Central memory CD8-positive, alpha-beta T cell (primary cell): Measurements from ENCODE around the gene CCT5.
"Not testable (repeated sequence)": the region's sequence is repeated elsewhere in the genome, so short reads cannot be mapped to it uniquely, and the experiment has no call there.

ENCODE experiments used
- ATAC-seq: fragments of 150-1000 bp; cut with Tn5 transposase; replicated peaks from 2 replicates; pipeline ENCODE4 v1.10.0; 2022; ENCODE audit warnings: mild to moderate bottlenecking, moderate FRiP score, moderate number of reproducible peaks; ENCODE audit not compliant: poor library complexity, severe bottlenecking; ENCODE audit errors: extremely low read depth
- DNase-seq, 2 donors: peaks; one replicate each; pipeline ENCODE4 v3.0.0; 2021; ENCODE audit warnings: low spot score in 2 of 2
- H3K27ac Mint-ChIP-seq: one replicate; pipeline ENCODE4 v1.8.0; 2022; ENCODE audit warnings: low read depth, mild to moderate bottlenecking, moderate library complexity, mixed read lengths
- H3K27me3 Mint-ChIP-seq: one replicate; pipeline ENCODE4 v1.8.0; 2022; ENCODE audit warnings: mixed read lengths
- H3K36me3 Mint-ChIP-seq: one replicate; pipeline ENCODE4 v1.8.0; 2022; ENCODE audit warnings: mild to moderate bottlenecking, moderate library complexity, mixed read lengths; ENCODE audit not compliant: insufficient read depth
- H3K4me1 Mint-ChIP-seq: one replicate; pipeline ENCODE4 v1.8.0; 2022; ENCODE audit warnings: mixed read lengths
- H3K4me3 Mint-ChIP-seq: one replicate; pipeline ENCODE4 v1.8.0; 2022; ENCODE audit warnings: mild to moderate bottlenecking, moderate library complexity, mixed read lengths
- H3K9me3 Mint-ChIP-seq: one replicate; pipeline ENCODE4 v1.8.0; 2022; ENCODE audit warnings: mixed read lengths

Gene CCT5

DNA sequence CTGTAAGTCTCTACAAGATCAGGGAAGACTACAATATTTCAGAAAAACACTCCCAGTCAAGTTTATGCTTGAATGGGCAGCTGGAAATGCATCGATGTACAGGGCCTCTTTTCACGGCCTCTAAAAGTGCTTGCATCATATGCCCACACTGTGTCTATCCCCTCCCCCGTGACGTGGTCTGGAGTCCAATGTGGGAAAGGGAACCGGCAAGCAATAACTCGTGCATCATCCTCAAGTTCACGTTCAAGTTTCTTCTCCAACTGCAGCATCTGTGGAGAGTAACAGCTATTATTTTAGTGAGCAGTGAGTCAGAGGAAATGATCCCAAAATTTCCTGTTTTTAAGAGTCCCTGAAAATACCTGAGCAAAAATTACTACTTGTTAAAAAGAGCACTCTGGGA is 22.7 kb upstream of the CCT5 start:
- no peak overlapping the region for H3K4me3 Mint-ChIP-seq
- no peak overlapping the region for H3K27ac Mint-ChIP-seq
- H3K27me3 Mint-ChIP-seq, result no peaks in the 10 kb centered on the region
- H3K36me3 Mint-ChIP-seq, result no peaks in the 10 kb centered on the region
- no peaks in the 10 kb centered on the region for H3K4me1 Mint-ChIP-seq
- ATAC-seq, result no peak
- H3K9me3 Mint-ChIP-seq, result peaks cover 12% of the 10 kb centered on the region
- no peak for DNase-seq

DNA sequence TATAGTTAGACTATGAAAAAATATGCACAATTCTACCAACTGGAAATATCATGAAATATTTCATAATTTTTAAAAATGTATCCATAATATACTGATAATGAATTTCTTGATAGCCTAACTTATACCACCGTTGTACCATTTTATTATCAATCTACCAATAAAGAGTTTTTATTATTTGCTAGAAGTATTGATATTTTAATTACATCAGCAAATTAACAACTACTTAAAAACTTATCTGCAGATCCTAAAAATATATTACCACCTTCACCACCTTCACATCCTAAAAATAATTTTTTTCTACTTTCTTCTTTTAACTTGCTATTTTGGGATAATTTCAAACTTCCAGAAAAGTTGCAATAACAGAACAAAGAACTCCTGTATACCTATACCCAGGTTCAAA is 21.8 kb upstream of the CCT5 start:
- H3K27ac Mint-ChIP-seq, result no peak overlapping the region
- DNase-seq (no peak), ATAC-seq (no peak)
- no peaks in the 10 kb centered on the region for H3K27me3 Mint-ChIP-seq
- H3K4me3 Mint-ChIP-seq, result no peak overlapping the region
- H3K4me1 Mint-ChIP-seq, result no peaks in the 10 kb centered on the region
- peaks cover 12% of the 10 kb centered on the region for H3K9me3 Mint-ChIP-seq
- H3K36me3 Mint-ChIP-seq, result no peaks in the 10 kb centered on the region

DNA sequence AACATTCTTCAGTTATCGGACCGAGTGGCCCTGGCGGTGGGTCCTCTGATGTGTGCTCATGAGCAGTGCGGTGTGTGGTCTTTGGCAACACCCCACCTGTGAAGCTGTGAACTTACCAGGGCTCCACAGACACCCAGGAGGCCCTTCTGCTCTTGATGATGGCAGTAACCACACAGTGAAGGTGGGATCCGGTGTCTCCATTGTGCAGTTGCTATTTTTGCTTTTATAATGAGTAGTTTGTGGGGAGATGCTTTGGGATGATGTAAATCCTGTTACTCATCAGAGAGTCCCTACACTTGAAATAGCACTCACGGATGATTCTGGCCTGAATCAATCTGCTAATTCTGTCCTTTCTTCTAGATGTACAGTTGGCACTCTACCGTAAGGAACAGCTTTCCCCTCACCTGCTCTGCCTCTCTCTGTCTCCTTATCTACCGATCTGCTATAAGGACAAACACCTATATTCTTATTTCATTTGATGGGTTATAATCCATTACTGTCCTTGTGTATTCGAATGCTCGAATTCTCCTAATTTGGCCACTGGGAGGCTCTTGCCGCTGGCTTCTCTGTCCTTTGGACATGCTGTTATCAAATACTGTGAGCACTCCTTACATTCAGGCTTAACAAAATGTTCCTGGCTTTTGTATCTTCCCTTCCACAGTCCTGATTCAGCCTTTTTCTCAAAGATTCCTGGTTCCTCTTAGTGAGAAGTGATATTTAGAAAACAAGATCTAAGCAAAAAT is 20.6 kb upstream of the CCT5 start:
- no peaks in the 10 kb centered on the region for H3K27me3 Mint-ChIP-seq
- DNase-seq (no peak), ATAC-seq (no peak)
- no peaks in the 10 kb centered on the region for H3K4me1 Mint-ChIP-seq
- peaks cover 12% of the 10 kb centered on the region for H3K9me3 Mint-ChIP-seq
- no peaks in the 10 kb centered on the region for H3K36me3 Mint-ChIP-seq
- no peak overlapping the region for H3K27ac Mint-ChIP-seq
- H3K4me3 Mint-ChIP-seq, result no peak overlapping the region

DNA sequence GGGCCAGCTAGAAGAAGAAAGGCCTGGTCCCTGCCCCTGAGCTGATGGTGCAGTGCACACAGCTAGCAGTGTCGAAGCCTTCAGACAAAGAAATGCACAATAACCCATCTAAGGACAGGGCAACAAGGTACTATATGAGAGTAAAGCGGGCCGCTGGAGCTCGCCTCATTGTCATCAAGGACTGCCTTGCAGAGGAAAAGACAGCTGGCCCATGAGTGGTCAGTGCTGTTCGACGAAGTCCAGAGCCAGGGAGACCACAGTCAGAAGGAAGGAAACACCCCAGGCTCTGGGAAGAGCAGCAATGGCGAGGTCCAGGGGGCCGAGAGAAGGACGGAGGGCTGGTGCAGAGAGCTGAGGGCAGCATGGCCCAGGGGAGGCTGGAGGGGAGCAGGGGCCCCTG is 17.7 kb upstream of the CCT5 start:
- DNase-seq, result no peak
- ATAC-seq, result no peak
- no peaks in the 10 kb centered on the region for H3K27me3 Mint-ChIP-seq
- H3K4me1 Mint-ChIP-seq, result no peaks in the 10 kb centered on the region
- H3K36me3 Mint-ChIP-seq, result peaks cover 5% of the 10 kb centered on the region
- H3K4me3 Mint-ChIP-seq, result no peak overlapping the region
- H3K9me3 Mint-ChIP-seq, result no peaks in the 10 kb centered on the region
- no peak overlapping the region for H3K27ac Mint-ChIP-seq

DNA sequence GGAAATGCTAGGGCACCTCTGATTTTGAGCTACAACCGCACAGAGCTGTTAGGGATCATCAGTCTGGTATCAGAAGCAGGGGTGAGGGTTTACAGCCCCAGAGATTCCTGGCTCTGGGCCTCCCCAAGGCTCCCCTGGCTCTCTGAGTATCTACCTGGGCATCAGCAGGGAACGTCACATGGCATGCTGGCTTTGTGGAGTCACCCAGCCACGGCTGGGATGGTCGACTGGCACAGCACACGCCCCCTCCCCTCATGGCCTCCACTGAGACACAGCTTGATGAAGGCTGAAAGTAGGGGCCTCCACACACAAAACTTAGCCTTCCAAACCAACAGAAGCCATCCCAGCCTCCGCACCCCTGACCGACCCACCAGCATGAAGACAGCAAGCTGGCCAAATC is 17.1 kb upstream of the CCT5 start:
- no peaks in the 10 kb centered on the region for H3K9me3 Mint-ChIP-seq
- DNase-seq (no peak), ATAC-seq (no peak)
- H3K4me1 Mint-ChIP-seq, result no peaks in the 10 kb centered on the region
- no peak overlapping the region for H3K27ac Mint-ChIP-seq
- H3K4me3 Mint-ChIP-seq, result no peak overlapping the region
- H3K27me3 Mint-ChIP-seq, result no peaks in the 10 kb centered on the region
- peaks cover 6% of the 10 kb centered on the region for H3K36me3 Mint-ChIP-seq

DNA sequence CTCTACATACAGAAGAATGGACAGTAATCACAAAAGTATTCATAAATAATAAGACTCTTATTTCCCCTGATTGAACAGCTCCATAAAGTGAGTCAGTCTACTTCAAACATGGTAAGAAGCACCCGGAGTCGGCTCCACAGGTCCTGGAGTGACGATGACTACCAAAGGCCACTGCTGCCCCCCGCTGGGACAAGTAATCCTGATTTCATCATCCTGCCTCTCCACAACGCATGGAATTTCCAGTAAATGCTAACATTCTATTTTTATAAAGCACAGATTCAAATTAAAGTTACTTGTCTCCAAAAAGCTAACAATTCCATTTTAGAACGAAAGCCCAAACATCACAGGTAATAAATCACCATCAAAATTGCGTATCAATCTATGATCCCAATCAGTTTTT is 16.6 kb upstream of the CCT5 start:
- Mint-ChIP-seq H3K9me3 (no peaks in the 10 kb centered on the region), H3K27ac (no peak overlapping the region), H3K4me1 (no peaks in the 10 kb centered on the region), H3K4me3 (no peak overlapping the region), H3K36me3 (peaks cover 6% of the 10 kb centered on the region), H3K27me3 (no peaks in the 10 kb centered on the region)
- DNase-seq (no peak), ATAC-seq (no peak)

DNA sequence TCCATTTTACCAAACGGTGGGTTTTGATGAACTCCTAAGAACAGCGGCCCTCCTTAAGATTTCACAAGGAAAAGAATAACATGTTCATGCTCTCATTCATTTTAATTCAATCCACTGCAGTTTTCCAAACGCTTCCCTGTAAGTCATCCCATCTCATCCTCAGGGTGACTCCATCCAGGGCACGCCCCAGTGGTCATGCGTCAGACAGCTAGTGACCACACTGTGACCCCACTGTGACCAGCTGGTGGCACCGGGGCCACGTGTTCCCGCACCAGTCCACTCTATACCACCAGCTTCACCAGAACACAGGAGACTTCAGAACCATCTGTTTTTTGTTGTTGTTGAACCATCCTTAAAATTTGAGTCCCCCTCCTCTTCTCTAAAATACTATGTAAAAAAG is 14.7 kb upstream of the CCT5 start:
- Mint-ChIP-seq H3K9me3 (no peaks in the 10 kb centered on the region), H3K4me1 (no peaks in the 10 kb centered on the region), H3K27me3 (no peaks in the 10 kb centered on the region), H3K36me3 (peaks cover 7% of the 10 kb centered on the region), H3K4me3 (no peak overlapping the region), H3K27ac (no peak overlapping the region)
- ATAC-seq, result no peak
- DNase-seq, result no peak

DNA sequence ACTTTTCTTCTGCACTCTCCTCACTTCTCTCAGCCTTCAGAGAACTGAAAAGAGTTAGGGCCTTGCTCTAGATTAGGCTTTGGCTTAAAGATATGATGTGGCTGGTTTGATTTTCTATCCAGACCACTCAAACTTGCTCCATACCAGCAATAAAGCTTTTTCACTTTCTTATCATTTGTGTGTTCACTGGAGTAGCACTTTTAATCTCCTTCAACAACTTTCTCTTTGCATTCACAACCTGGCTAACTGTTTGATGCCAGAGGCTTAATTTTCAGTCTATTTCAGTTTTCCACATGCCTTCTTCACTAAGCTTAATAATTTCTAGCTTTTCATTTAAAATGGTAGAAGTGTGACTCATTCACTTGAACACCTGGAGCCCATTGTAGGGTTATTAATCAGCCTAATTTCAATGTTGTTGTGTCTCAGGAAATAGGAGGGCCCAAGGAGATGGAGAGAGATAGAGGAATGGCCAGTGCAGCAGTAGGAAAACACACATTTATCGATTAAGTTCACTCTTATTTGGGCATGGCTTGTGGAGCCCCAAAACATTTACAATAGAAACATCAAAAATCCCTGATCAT is 6.3 kb upstream of the CCT5 start:
- no peak overlapping the region for H3K27ac Mint-ChIP-seq
- no peak for DNase-seq
- H3K9me3 Mint-ChIP-seq, result no peaks in the 10 kb centered on the region
- H3K27me3 Mint-ChIP-seq, result no peaks in the 10 kb centered on the region
- no peak overlapping the region for H3K4me3 Mint-ChIP-seq
- ATAC-seq, result no peak
- H3K36me3 Mint-ChIP-seq, result peaks cover 3% of the 10 kb centered on the region
- peaks cover 13% of the 10 kb centered on the region for H3K4me1 Mint-ChIP-seq

DNA sequence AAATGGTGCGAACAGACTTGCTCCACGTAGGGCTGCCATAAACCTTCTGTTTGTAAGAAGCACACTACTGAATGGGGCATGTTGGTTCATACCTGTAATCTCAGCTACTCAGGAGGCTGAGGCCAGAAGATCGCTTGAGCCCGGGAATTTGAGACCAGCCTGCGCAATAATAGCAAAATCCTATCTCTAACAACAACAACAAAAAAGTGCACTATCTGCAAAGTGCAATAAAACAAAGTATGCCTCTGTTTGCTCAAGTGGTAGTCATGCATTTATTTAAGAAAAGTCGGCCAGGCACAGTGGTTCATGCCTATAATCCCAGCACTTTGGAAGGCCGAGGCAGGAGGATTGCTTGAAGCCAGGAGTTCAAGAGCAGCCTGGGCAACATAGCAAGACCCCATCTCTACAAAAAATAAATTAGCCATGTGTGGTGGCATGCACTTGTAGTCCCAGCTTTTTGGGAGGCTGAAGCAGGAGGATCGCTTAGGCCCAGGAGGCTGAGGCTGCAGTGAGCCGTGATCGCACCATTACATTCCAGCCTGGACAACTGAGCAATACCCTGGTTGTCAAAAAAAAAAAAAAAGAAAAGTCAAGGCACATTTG is 5.6 kb upstream of the CCT5 start:
- H3K27ac Mint-ChIP-seq, result no peak overlapping the region
- H3K4me3 Mint-ChIP-seq, result no peak overlapping the region
- no peaks in the 10 kb centered on the region for H3K27me3 Mint-ChIP-seq
- H3K36me3 Mint-ChIP-seq, result peaks cover 9% of the 10 kb centered on the region
- no peaks in the 10 kb centered on the region for H3K9me3 Mint-ChIP-seq
- ATAC-seq (no peak), DNase-seq (no peak)
- peaks cover 15% of the 10 kb centered on the region for H3K4me1 Mint-ChIP-seq

DNA sequence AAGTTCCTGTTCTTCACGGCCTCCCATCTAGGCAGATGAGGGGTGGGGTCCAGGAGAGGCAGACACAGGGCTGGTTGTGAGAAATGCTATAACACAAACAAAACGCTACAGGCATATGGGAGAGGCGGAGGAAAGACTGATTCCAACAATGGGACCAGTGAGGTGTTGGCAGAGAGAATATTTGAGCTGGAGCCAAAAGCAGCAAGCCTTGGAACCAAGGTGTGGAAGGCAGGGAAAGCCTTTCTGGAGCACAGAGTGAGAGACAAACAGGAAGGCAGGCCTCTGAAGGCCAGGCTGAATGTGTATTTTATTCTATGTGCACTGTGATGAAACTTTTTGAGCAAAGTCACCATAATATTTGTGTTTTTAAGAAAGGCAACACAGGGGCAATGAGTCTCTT is 3.3 kb upstream of the CCT5 start:
- peaks cover 33% of the 10 kb centered on the region for H3K4me1 Mint-ChIP-seq
- H3K4me3 Mint-ChIP-seq, result no peak overlapping the region
- H3K27ac Mint-ChIP-seq, result no peak overlapping the region
- no peaks in the 10 kb centered on the region for H3K27me3 Mint-ChIP-seq
- H3K9me3 Mint-ChIP-seq, result no peaks in the 10 kb centered on the region
- no peak for DNase-seq
- no peak for ATAC-seq
- H3K36me3 Mint-ChIP-seq, result peaks cover 23% of the 10 kb centered on the region

DNA sequence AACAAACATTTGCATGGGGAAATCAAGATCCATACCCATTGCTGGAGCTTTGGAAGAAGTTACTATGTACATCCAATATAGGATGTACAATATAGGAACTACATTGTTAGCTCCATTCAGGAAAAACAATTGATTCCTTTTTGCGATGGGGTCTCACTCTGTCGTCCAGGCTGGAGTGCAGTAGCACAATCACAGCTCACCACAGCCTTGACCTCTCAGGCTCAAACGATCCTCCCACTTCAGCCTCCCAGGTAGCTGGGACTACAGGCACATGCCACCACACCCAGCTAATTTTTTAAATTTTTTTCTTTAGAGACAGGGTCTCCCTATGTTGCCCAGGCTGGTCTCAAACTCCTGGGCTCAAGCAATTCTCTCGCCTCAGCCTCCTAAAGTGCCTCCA is 2.9 kb upstream of the CCT5 start:
- ATAC-seq, H3K9me3 Mint-ChIP-seq, H3K27ac Mint-ChIP-seq, H3K27me3 Mint-ChIP-seq, H3K4me3 Mint-ChIP-seq, DNase-seq: not testable (repeated sequence)
- Mint-ChIP-seq H3K36me3 (peaks cover 24% of the 10 kb centered on the region), H3K4me1 (peaks cover 37% of the 10 kb centered on the region)

DNA sequence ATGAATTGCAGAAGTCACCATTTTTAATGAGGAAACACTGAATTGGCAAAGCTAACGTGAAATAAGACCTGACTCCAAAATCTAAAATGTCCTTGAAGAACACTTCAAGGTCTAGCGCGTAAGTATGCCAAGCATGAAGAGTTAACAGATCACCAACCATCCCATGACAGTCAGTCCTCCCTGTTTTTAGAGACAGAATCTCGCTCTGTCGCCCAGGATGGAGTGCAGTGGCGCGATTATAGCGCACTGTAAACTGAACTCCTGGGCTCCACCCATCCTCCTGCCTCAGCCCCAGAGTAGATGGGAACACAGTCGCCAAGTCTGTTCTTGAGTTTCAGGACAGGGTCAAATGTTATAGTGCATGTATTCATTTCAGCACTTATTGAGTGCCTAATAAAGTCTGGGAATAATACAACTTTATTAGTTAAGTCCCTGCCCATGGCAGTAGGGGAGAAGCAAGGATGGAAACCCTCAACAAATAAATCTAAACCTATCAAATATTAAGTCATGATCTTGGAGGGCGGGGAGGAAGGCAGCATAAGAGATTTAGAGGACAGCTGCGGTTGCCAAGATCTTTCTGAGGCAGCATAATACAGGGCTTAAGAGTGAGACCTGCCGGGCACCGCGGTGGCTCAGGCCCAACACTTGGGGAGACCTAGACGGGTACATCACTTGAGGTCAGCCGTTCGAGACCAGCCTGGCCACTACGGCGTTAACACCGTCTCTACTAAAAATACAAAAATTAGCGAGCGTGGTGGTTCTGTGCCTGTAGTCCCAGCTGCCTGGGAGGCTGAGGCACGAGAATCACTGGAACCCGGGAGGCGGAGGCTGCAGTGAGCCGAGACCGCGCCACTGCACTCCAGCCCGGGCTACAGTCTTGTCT is 1.5 kb upstream of the CCT5 start:
- no peak for DNase-seq
- Mint-ChIP-seq H3K4me1 (peaks cover 38% of the 10 kb centered on the region), H3K27me3 (no peaks in the 10 kb centered on the region), H3K27ac (peak overlapping the region; percentile 99), H3K36me3 (peaks cover 27% of the 10 kb centered on the region), H3K9me3 (no peaks in the 10 kb centered on the region), H3K4me3 (peak overlapping the region; percentile 85)
- ATAC-seq, result no peak
